Lung (tissue), 12 donors: ENCODE data around the gene WDR86. TPM values are rescaled to one million over a fixed set of nuclear protein-coding genes. Genes with fewer than 3 reads are reported as not detected.

ENCODE experiments used
- ATAC-seq: fragments of 200-7000 bp; cut with Tn5 transposase; one replicate; pipeline ENCODE4 v1.9.1; 2020; ENCODE audit warnings: moderate number of reproducible peaks; ENCODE audit not compliant: insufficient read depth, low FRiP score
- DNase-seq, 3 donors: peaks; one replicate each; pipeline ENCODE4 v3.0.0-alpha.2; 2013 to 2017
- H3K27ac ChIP-seq, 2 donors: one replicate each; pipeline ENCODE4 v1.5.1; 2013; ENCODE audit warnings: mild to moderate bottlenecking in 2 of 2, moderate library complexity in 2 of 2, control low read depth in 1 of 2, inconsistent platforms in 1 of 2, low read depth in 1 of 2, low read length in 1 of 2
- H3K27me3 ChIP-seq, 3 donors: one replicate each; pipeline ENCODE4 v1.5.1; 2013; ENCODE audit warnings: low read length in 2 of 3; ENCODE audit not compliant: control insufficient read depth in 3 of 3, insufficient read depth in 3 of 3
- H3K36me3 ChIP-seq, 4 donors: one replicate each; pipeline ENCODE4 v1.5.1; 2013; ENCODE audit warnings: low read length in 4 of 4, mild to moderate bottlenecking in 1 of 4, moderate library complexity in 1 of 4; ENCODE audit not compliant: control insufficient read depth in 4 of 4, insufficient read depth in 4 of 4
- H3K4me1 ChIP-seq, 5 donors: one replicate each; pipeline ENCODE4 v1.5.1; 2013; ENCODE audit warnings: low read length in 5 of 5, mild to moderate bottlenecking in 2 of 5, moderate library complexity in 1 of 5; ENCODE audit not compliant: control insufficient read depth in 5 of 5, insufficient read depth in 5 of 5
- H3K4me3 ChIP-seq: one replicate; pipeline ENCODE4 v1.5.1; 2013; ENCODE audit warnings: mild to moderate bottlenecking, control low read depth, moderate library complexity
- H3K9ac ChIP-seq, 2 donors: one replicate each; pipeline ENCODE4 v1.5.1; 2013; ENCODE audit warnings: low read length in 2 of 2, control low read depth in 1 of 2; ENCODE audit not compliant: insufficient read depth in 1 of 2
- H3K9me3 ChIP-seq, 4 donors: one replicate each; pipeline ENCODE4 v1.5.1; 2013; ENCODE audit warnings: low read length in 3 of 4, mild to moderate bottlenecking in 1 of 4, moderate library complexity in 1 of 4; ENCODE audit not compliant: control insufficient read depth in 4 of 4, insufficient read depth in 3 of 4
- CTCF ChIP-seq: IDR thresholded peaks from 2 replicates; pipeline ENCODE4 v1.5.1; 2012; ENCODE audit warnings: mild to moderate bottlenecking; ENCODE audit errors: control extremely low read depth, extremely low read depth
- WGBS, 2 donors: extraction: QIAGEN DNeasy Blood & Tissue Kit; methylation state at CpG; one replicate each; pipeline ENCODE4 v1.1.7; 2013; 5-methylcytosine and 5-hydroxymethylcytosine counted together
- polyA plus RNA-seq, 2 donors: library from polyadenylated mRNA; stranded (reverse); fragments of 200-250 nt; gene quantifications; one replicate each; pipeline ENCODE4 v1.2.1, GENCODE V29; 2013
- total RNA-seq, 2 donors: library from RNA; depleted of rRNA in 1 of 2; stranded (reverse); fragments of >200 nt in 1 of 2; gene quantifications; one replicate each; pipeline ENCODE4 v1.2.1, GENCODE V29; 2014 to 2021
- donor health status: control.
- donor health status: control.
- donor health status: Bipolar disorder and iron deficiency.
- donor health status: healthy.
- donor health status: DM: yes; HTN: yes; CAD: no.

Gene WDR86
- total and polyA plus RNA-seq, 4 donors = 0.81 to 19.7 (median 2.4) TPM

GRCh38 chr7:151383638-151384351, 26.0 kb downstream of the WDR86 start:
- Histone ChIP-seq H3K27ac (no peak overlapping the region), H3K27me3 (peaks cover 0 to 12% (median 5%) of the 10 kb centered on the region in 3 donors), H3K9me3 (no peaks in the 10 kb centered on the region), H3K36me3 (peaks cover 0 to 3% (median 1%) of the 10 kb centered on the region in 4 donors), H3K4me3 (no peak overlapping the region), H3K9ac (no peak overlapping the region), H3K4me1 (peaks cover 0 to 13% (median 7%) of the 10 kb centered on the region in 5 donors)
- no peak for ATAC-seq
- no peak for DNase-seq
- WGBS, 2 donors = 84 to 85% methylated on average over 15 of the region's 15 CpGs
- TF ChIP-seq CTCF = no peak

GRCh38 chr7:151382079-151382885, 27.6 kb downstream of the WDR86 start:
- Histone ChIP-seq H3K4me3 (no peak overlapping the region), H3K27ac (no peak overlapping the region), H3K9me3 (no peaks in the 10 kb centered on the region), H3K4me1 (peaks cover 0 to 13% (median 7%) of the 10 kb centered on the region in 5 donors), H3K36me3 (peaks cover 0 to 14% (median 2%) of the 10 kb centered on the region in 4 donors), H3K27me3 (peaks cover 0 to 12% (median 5%) of the 10 kb centered on the region in 3 donors), H3K9ac (no peak overlapping the region)
- no peak for ATAC-seq
- DNase-seq = no peak
- no peak for TF ChIP-seq CTCF
- 20 to 30% methylated on average over 37 of the region's 37 CpGs for WGBS, 2 donors

GRCh38 chr7:151381348-151382078, 28.3 kb downstream of the WDR86 start:
- Histone ChIP-seq H3K36me3 (peaks cover 0 to 20% (median 4%) of the 10 kb centered on the region in 4 donors), H3K4me1 (peaks cover 0 to 13% (median 7%) of the 10 kb centered on the region in 5 donors), H3K9ac (no peak overlapping the region), H3K27me3 (peaks cover 0 to 12% (median 5%) of the 10 kb centered on the region in 3 donors), H3K27ac (no peak overlapping the region), H3K4me3 (no peak overlapping the region), H3K9me3 (no peaks in the 10 kb centered on the region)
- 8 to 17% methylated on average over 49 to 83 of the region's 83 CpGs for WGBS, 2 donors
- ATAC-seq (no peak), DNase-seq (peak in 1 of 3 donors; percentile 11)
- TF ChIP-seq CTCF = no peak
